ENCODE data around the gene KRTAP5-2.

KRTAP5-2 gene

GRCh38 chr11:1633864-1634263, 35.8 kb upstream of the KRTAP5-2 start:
- ATAC-seq (ENCODE audit: insufficient read depth, low read depth), result no peak
- Histone ChIP-seq H3K27me3 (ENCODE audit: insufficient read depth, low read length, poor library complexity) (peaks cover 19% of the 10 kb centered on the region), H3K79me2 (ENCODE audit: insufficient read depth, low read length) (no peaks in the 10 kb centered on the region), H3K4me1 (ENCODE audit: insufficient read depth, low read length) (no peaks in the 10 kb centered on the region), H3K4me2 (ENCODE audit: insufficient read depth, low read length) (no peak overlapping the region), H4K20me1 (ENCODE audit: insufficient read depth, low read length) (peaks cover 9% of the 10 kb centered on the region; the same call in 1 of the 2 replicates), H3K4me3 (ENCODE audit: low read depth in 1 of 2, low read length in 2 of 2) (no peak overlapping the region), H3K27ac (ENCODE audit: low read length) (no peak overlapping the region), H3K9me3 (ENCODE audit: insufficient read depth, low read length, severe bottlenecking) (no peaks in the 10 kb centered on the region), H3K36me3 (ENCODE audit: insufficient read depth, low read length) (no peaks in the 10 kb centered on the region), H3K9ac (ENCODE audit: low read depth, low read length) (no peak overlapping the region), H2AFZ (ENCODE audit: low read depth, low read length) (no peak overlapping the region)
- TF ChIP-seq CTCF (IDR thresholded peaks at IDR 0.05; ENCODE audit: borderline replicate concordance, extremely low read depth, low read length, poor library complexity, severe bottlenecking) (no peak), EZH2 (IDR thresholded peaks at IDR 0.05; ENCODE audit: borderline replicate concordance, low read depth, low read length, severe bottlenecking) (no peak)
- no peak for DNase-seq

- H3K4me3 ChIP-seq (ENCODE audit: low read depth in 1 of 2, low read length in 2 of 2), result no peak overlapping the region
- H4K20me1 ChIP-seq (ENCODE audit: insufficient read depth, low read length), result peaks cover 9% of the 10 kb centered on the region; the same call in 1 of the 2 replicates
- no peaks in the 10 kb centered on the region for H3K9me3 ChIP-seq (ENCODE audit: insufficient read depth, low read length, severe bottlenecking)
- no peak overlapping the region for H3K27ac ChIP-seq (ENCODE audit: low read length)
- no peaks in the 10 kb centered on the region for H3K36me3 ChIP-seq (ENCODE audit: insufficient read depth, low read length)
- H2AFZ ChIP-seq (ENCODE audit: low read depth, low read length), result no peak overlapping the region
- H3K4me2 ChIP-seq (ENCODE audit: insufficient read depth, low read length), result no peak overlapping the region
- H3K9ac ChIP-seq (ENCODE audit: low read depth, low read length), result no peak overlapping the region
- H3K79me2 ChIP-seq (ENCODE audit: insufficient read depth, low read length), result no peaks in the 10 kb centered on the region
- peaks cover 19% of the 10 kb centered on the region for H3K27me3 ChIP-seq (ENCODE audit: insufficient read depth, low read length, poor library complexity)
- H3K4me1 ChIP-seq (ENCODE audit: insufficient read depth, low read length), result no peaks in the 10 kb centered on the region
- TF ChIP-seq CTCF (IDR thresholded peaks at IDR 0.05; ENCODE audit: borderline replicate concordance, extremely low read depth, low read length, poor library complexity, severe bottlenecking) (no peak), EZH2 (IDR thresholded peaks at IDR 0.05; ENCODE audit: borderline replicate concordance, low read depth, low read length, severe bottlenecking) (no peak)
- no peak for DNase-seq
- no peak for ATAC-seq (ENCODE audit: insufficient read depth, low read depth)
Measured at GRCh38 chr11:1632053-1632714, 34.1 kb upstream of the KRTAP5-2 start.

- Histone ChIP-seq H3K79me2 (ENCODE audit: insufficient read depth, low read length) (no peaks in the 10 kb centered on the region), H3K27ac (ENCODE audit: low read length) (no peak overlapping the region), H3K4me3 (ENCODE audit: low read depth in 1 of 2, low read length in 2 of 2) (no peak overlapping the region), H4K20me1 (ENCODE audit: insufficient read depth, low read length) (peaks cover 9% of the 10 kb centered on the region; the same call in 1 of the 2 replicates), H3K9me3 (ENCODE audit: insufficient read depth, low read length, severe bottlenecking) (no peaks in the 10 kb centered on the region), H3K4me1 (ENCODE audit: insufficient read depth, low read length) (no peaks in the 10 kb centered on the region), H2AFZ (ENCODE audit: low read depth, low read length) (no peak overlapping the region), H3K9ac (ENCODE audit: low read depth, low read length) (no peak overlapping the region), H3K27me3 (ENCODE audit: insufficient read depth, low read length, poor library complexity) (peaks cover 19% of the 10 kb centered on the region), H3K36me3 (ENCODE audit: insufficient read depth, low read length) (no peaks in the 10 kb centered on the region), H3K4me2 (ENCODE audit: insufficient read depth, low read length) (no peak overlapping the region)
- ATAC-seq (ENCODE audit: insufficient read depth, low read depth) (no peak), DNase-seq (no peak)
- TF ChIP-seq EZH2 (IDR thresholded peaks at IDR 0.05; ENCODE audit: borderline replicate concordance, low read depth, low read length, severe bottlenecking) (no peak), CTCF (IDR thresholded peaks at IDR 0.05; ENCODE audit: borderline replicate concordance, extremely low read depth, low read length, poor library complexity, severe bottlenecking) (no peak)
Measured at GRCh38 chr11:1631066-1631568, 33.0 kb upstream of the KRTAP5-2 start.

All from DND-41 (cell line).